Transverse colon (tissue), 4 donors: Measurements from ENCODE around the gene TYRO3. TPM values are rescaled to one million over a fixed set of nuclear protein-coding genes. Genes with fewer than 3 reads are reported as not detected.

Experiments used
- DNase-seq: peaks from one replicate; pipeline ENCODE4 v3.0.0-alpha.2; 2019
- H3K27ac ChIP-seq, 4 donors: fragments of 200-600 bp; sonication (generic); 2 replicates each; pipeline ENCODE4 v1.5.1; 2016 to 2018; ENCODE audit warnings: inconsistent platforms in 4 of 4
- H3K27me3 ChIP-seq: fragments of 200-600 bp; sonication (generic); 2 replicates; pipeline ENCODE4 v1.5.1; 2017; ENCODE audit warnings: inconsistent platforms
- H3K36me3 ChIP-seq, 4 donors: fragments of 200-600 bp; sonication (generic); 2 replicates each; pipeline ENCODE4 v1.5.1; 2017 to 2019; ENCODE audit warnings: inconsistent platforms in 4 of 4
- H3K4me1 ChIP-seq, 4 donors: fragments of 200-600 bp; sonication (generic); 2 replicates each; pipeline ENCODE4 v1.5.1; 2017 to 2020; ENCODE audit warnings: inconsistent platforms in 4 of 4
- H3K4me3 ChIP-seq, 4 donors: fragments of 200-600 bp; sonication (generic); 1 replicate in 1 of 4; 2 replicates in 3 of 4; pipeline versions ENCODE4 v1.5.1 to v1.6.1; 2017 to 2019; ENCODE audit warnings: inconsistent platforms in 4 of 4
- H3K9me3 ChIP-seq, 2 donors: fragments of 200-600 bp; sonication (generic); 2 replicates each; pipeline ENCODE4 v1.5.1; 2017 to 2019; ENCODE audit warnings: inconsistent platforms in 2 of 2
- EP300 ChIP-seq: sonication (generic); formaldehyde crosslinking; IDR thresholded peaks from one replicate; pipeline ENCODE4 v1.6.1; 2017; ENCODE audit warnings: antibody characterized with exemption, low read depth
- POLR2A ChIP-seq: fragments of 450-650 bp; IDR thresholded peaks from one replicate; pipeline ENCODE4 v1.6.1; 2016; ENCODE audit warnings: antibody characterized with exemption, mild to moderate bottlenecking, moderate library complexity
- POLR2AphosphoS5 ChIP-seq, 3 donors: sonication (generic); formaldehyde crosslinking; IDR thresholded peaks; one replicate each; pipeline ENCODE4 v1.6.1; 2016; ENCODE audit warnings: antibody characterized with exemption in 3 of 3
- WGBS, 2 donors: methylation state at CpG; one replicate each; pipeline ENCODE4 v1.1.5; 2018; ENCODE audit warnings: low coverage in 1 of 2; 5-methylcytosine and 5-hydroxymethylcytosine counted together
- in situ Hi-C, 4 donors: fragments of 200-750 bp; cut with MboI; loops; one replicate each; pipeline versions ENCODE4 v1.15.0 to v1.15.1; 2017; ENCODE audit warnings: low sequenced_read_pairs in 3 of 4, low pct_ligation_motif_present in 1 of 4, low pct_unique_long_range_greater_than_20kb in 1 of 4
- intact Hi-C: fragments of 100-400 bp; cut with DNase I; formaldehyde crosslinking; loops from one replicate; pipeline ENCODE4 v1.15.1; 2023; ENCODE audit warnings: low total_unique reads
- total RNA-seq, 4 donors: library from RNA; depleted of rRNA; stranded (reverse); fragments of >200 nt; gene quantifications; one replicate each; pipeline ENCODE4 v1.1.0, GENCODE V29; 2016
- TF ChIP-seq, protein P1 (sequence below), 5 experiments: fragments of 200-600 bp in 3 of 5; fragments of 450-650 bp in 2 of 5; sonication (generic) in 3 of 5; IDR thresholded peaks; 1 replicate in 2 of 5; 2 replicates in 3 of 5; pipeline ENCODE4 v1.5.1; 2016 to 2017; ENCODE audit warnings: antibody characterized with exemption in 5 of 5, inconsistent platforms in 3 of 5, mild to moderate bottlenecking in 2 of 5, moderate library complexity in 1 of 5

The TYRO3 gene
- total RNA-seq, 4 donors from 2014 or later = 0.60 to 1.6 (median 0.82) TPM; not detected in 1

GRCh38 chr15:41512512-41512939, 46.5 kb upstream of the TYRO3 start:
- H3K4me3 ChIP-seq = peak overlapping the region; percentile 10 to 51 (median 26)
- H3K27me3 ChIP-seq = peaks cover 37% of the 10 kb centered on the region
- no peaks in the 10 kb centered on the region for H3K36me3 ChIP-seq
- peaks cover 21 to 32% (median 29%) of the 10 kb centered on the region in 4 donors for H3K4me1 ChIP-seq
- no peak for DNase-seq
- 7% methylated on average over 21 of the region's 33 CpGs; no CpG with 5 or more reads in 1 of the 2 donors for whole genome bisulfite sequencing, 2 donors
- TF ChIP-seq POLR2AphosphoS5 (IDR thresholded peaks at IDR 0.05) (no peak), POLR2A (no peak), EP300 (no peak)
- TF ChIP-seq, protein P1, sequence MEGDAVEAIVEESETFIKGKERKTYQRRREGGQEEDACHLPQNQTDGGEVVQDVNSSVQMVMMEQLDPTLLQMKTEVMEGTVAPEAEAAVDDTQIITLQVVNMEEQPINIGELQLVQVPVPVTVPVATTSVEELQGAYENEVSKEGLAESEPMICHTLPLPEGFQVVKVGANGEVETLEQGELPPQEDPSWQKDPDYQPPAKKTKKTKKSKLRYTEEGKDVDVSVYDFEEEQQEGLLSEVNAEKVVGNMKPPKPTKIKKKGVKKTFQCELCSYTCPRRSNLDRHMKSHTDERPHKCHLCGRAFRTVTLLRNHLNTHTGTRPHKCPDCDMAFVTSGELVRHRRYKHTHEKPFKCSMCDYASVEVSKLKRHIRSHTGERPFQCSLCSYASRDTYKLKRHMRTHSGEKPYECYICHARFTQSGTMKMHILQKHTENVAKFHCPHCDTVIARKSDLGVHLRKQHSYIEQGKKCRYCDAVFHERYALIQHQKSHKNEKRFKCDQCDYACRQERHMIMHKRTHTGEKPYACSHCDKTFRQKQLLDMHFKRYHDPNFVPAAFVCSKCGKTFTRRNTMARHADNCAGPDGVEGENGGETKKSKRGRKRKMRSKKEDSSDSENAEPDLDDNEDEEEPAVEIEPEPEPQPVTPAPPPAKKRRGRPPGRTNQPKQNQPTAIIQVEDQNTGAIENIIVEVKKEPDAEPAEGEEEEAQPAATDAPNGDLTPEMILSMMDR (IDR thresholded peaks at IDR 0.05) = no peak
- no peak overlapping the region for H3K27ac ChIP-seq
- no peaks in the 10 kb centered on the region for H3K9me3 ChIP-seq
- intact Hi-C loops = no loop called here
- in situ Hi-C loops = no loop called here

GRCh38 chr15:41512940-41513505, 46.0 kb upstream of the TYRO3 start:
- TF ChIP-seq POLR2A (no peak), POLR2AphosphoS5 (IDR thresholded peaks at IDR 0.05) (no peak), EP300 (no peak)
- TF ChIP-seq, protein P1 (IDR thresholded peaks at IDR 0.05) = peak in 1 of 5 experiments; percentile 11
- no peaks in the 10 kb centered on the region for H3K36me3 ChIP-seq
- WGBS, 2 donors = 1 to 5% methylated on average over 4 to 40 of the region's 40 CpGs
- intact Hi-C loops = no loop called here
- in situ Hi-C loops = no loop called here
- peak overlapping the region; percentile 10 to 51 (median 26) for H3K4me3 ChIP-seq
- peak; percentile 61 for DNase-seq
- H3K4me1 ChIP-seq = peaks cover 21 to 29% (median 28%) of the 10 kb centered on the region in 4 donors
- H3K9me3 ChIP-seq = no peaks in the 10 kb centered on the region
- no peak overlapping the region for H3K27ac ChIP-seq
- H3K27me3 ChIP-seq = peaks cover 37% of the 10 kb centered on the region

DNA sequence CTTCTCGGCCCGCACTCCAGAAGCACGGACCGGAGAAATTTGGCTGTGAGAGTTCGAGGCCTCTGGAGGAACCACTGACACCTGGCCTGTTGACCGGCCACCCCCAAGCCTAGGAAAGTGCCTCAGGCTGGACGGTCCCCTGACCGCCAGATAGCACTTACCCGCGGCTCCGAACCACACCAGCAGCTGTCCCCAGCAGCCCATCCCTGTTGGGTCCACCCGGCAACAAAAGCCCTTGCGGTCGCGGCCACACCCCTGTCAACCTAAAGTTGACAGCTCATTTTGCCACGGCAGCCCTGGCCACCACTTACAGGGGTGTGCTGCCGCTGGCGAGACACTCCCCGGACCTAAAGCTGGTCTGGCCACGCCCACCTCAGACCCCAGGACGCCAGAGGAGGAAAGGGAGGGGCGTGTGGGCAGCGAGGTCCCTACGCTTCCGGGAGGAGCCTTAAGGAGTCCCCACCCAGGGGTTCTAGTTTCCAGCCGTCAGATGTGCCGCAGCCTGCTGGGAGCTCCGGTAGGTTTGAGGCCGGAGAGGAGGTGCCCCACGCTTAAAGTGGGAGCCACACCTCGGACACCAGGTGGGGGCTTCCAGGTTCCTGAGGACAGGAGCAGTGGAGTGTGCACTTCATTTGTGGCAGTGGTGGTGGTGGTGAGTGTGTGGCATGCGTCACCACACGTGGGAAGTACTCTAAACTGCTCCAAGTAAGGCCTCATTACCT, 45.3 kb upstream of the TYRO3 start, which contains the start of gene LTK:
Gene LTK, minus strand, starts transcription at position 322 of the 722 bp plus-strand sequence. Its CDS starts 118 bp downstream, at position 204.
- in situ Hi-C loops = no loop called here

More for the DNA sequence above, 45.3 kb upstream of the TYRO3 start, which contains the start of gene LTK:
- Histone ChIP-seq H3K27me3 (peaks cover 37% of the 10 kb centered on the region), H3K9me3 (no peaks in the 10 kb centered on the region), H3K27ac (no peak within 1 kb of the TSS), H3K4me1 (peaks cover 21 to 28% (median 27%) of the 10 kb centered on the region in 4 donors), H3K4me3 (peak within 1 kb of the TSS; percentile 10 to 51 (median 26)), H3K36me3 (no peaks in the 10 kb centered on the region)
- TF ChIP-seq, protein P1 (IDR thresholded peaks at IDR 0.05) = no peak
- TF ChIP-seq POLR2AphosphoS5 (IDR thresholded peaks at IDR 0.05) = no peak
- TF ChIP-seq EP300 = no peak
- no peak for TF ChIP-seq POLR2A
- intact Hi-C loops = no loop called here
- WGBS, 2 donors = 11% methylated on average over 32 of the region's 33 CpGs; no CpG with 5 or more reads in 1 of the 2 donors
- DNase-seq = peak; percentile 52
